Fibroblast of pulmonary artery (primary cell): ENCODE results near the gene SAMHD1.
A peak's percentile ranks its signal among the peaks of the same experiment; 100 is the strongest.
"Not testable (repeated sequence)": the region's sequence is repeated elsewhere in the genome, so short reads cannot be mapped to it uniquely, and the experiment has no call there.

Source experiments
- DNase-seq: peaks from one replicate; pipeline ENCODE4 v3.0.0-alpha.2; 2010; ENCODE audit warnings: low read depth
- H3K4me3 ChIP-seq: replicated peaks from 2 replicates; pipeline ENCODE4 v1.5.1; 2011; ENCODE audit warnings: low read depth, mild to moderate bottlenecking, control low read depth, low read length, moderate library complexity
- TF ChIP-seq, protein P1 (sequence below): IDR thresholded peaks from 2 replicates; pipeline ENCODE4 v1.5.1; 2011; ENCODE audit warnings: mild to moderate bottlenecking, control low read depth, low read length, inconsistent platforms; ENCODE audit errors: missing control alignments

The SAMHD1 gene

DNA sequence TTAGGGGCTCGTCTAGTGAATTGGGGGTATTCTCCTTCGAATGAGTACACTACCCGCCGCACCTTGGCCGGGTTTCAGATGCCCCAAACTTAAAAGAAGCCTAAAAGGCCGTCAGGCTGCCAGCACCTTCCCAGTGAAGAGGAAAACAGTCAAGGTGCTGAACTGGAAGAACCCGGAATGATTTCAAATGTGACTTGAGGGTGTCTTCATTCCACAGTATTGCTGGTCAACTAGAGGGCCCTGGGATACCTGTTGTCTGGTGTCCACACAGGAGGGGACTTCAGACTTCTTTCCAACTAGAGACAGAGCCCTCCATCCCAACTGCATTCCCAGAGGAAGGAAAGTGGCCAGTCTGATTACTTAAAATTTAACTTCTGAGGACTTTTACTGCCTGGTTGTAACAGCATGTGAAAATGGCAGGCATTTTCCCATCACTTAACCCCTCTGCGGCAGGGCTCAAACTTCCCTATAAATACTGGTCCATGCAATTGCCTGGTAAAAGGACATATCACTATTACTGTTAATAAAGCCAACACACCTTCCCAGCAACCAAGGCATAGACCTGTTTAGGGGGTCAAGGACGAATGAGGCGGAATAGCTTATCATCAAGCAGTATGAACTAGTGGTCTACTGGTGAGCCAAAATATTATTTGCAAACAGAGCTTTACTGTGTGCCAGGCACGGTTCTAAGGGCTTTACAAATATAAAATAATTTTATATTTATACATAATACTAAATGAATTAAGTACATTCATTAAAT, 651 bp upstream of the SAMHD1 start:
- peak overlapping the region; percentile 97 for H3K4me3 ChIP-seq
- TF ChIP-seq, protein P1, sequence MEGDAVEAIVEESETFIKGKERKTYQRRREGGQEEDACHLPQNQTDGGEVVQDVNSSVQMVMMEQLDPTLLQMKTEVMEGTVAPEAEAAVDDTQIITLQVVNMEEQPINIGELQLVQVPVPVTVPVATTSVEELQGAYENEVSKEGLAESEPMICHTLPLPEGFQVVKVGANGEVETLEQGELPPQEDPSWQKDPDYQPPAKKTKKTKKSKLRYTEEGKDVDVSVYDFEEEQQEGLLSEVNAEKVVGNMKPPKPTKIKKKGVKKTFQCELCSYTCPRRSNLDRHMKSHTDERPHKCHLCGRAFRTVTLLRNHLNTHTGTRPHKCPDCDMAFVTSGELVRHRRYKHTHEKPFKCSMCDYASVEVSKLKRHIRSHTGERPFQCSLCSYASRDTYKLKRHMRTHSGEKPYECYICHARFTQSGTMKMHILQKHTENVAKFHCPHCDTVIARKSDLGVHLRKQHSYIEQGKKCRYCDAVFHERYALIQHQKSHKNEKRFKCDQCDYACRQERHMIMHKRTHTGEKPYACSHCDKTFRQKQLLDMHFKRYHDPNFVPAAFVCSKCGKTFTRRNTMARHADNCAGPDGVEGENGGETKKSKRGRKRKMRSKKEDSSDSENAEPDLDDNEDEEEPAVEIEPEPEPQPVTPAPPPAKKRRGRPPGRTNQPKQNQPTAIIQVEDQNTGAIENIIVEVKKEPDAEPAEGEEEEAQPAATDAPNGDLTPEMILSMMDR, result no peak
- DNase-seq, result no peak

DNA sequence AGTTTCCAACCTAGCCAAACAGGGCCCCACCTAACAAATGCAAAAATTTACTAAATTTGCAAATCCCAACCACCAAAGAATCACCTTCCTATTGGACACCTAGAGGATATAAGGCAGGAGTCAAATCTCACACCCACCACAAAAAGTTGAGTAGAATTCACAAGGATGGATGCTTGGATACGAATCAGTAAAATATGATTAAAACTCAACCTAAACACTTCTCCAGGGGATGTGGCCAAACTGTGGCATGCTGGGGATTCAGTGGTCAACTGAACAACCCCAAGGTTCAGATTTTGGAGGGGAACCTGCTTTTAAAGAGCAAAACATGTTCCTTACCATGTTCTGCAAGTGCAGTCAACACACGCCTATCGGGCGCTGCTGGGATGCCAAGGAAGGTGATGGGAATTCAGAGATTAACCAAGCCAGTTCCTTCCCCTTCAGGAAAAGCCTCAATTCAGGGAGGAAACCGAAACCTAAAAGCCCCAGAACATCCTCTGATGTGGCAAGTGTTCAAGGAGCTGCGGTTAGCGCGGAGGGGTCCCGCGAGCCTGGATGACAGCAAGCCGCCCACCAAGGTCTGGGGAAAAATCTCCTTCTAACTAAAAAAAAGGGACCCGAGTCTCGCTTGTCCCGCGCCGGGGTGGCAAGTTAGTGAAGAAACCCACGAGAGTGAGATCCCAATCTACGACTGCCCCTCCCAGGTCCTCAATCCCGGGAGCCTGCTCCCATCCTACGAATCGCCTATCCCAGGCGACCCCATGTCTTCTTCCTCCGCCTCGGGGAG, 902 bp downstream of the SAMHD1 start:
- H3K4me3 ChIP-seq, result peak overlapping the region; percentile 97
- peak; percentile 32 for DNase-seq
- TF ChIP-seq, protein P1, result no peak

GRCh38 chr20:36941401-36941835, 10.1 kb downstream of the SAMHD1 start:
- DNase-seq, result peak; percentile 25
- TF ChIP-seq, protein P1, result no peak
- H3K4me3 ChIP-seq, result no peak overlapping the region

GRCh38 chr20:36937402-36937770, 14.1 kb downstream of the SAMHD1 start:
- DNase-seq, result no peak
- TF ChIP-seq, protein P1, result no peak
- no peak overlapping the region for H3K4me3 ChIP-seq

DNA sequence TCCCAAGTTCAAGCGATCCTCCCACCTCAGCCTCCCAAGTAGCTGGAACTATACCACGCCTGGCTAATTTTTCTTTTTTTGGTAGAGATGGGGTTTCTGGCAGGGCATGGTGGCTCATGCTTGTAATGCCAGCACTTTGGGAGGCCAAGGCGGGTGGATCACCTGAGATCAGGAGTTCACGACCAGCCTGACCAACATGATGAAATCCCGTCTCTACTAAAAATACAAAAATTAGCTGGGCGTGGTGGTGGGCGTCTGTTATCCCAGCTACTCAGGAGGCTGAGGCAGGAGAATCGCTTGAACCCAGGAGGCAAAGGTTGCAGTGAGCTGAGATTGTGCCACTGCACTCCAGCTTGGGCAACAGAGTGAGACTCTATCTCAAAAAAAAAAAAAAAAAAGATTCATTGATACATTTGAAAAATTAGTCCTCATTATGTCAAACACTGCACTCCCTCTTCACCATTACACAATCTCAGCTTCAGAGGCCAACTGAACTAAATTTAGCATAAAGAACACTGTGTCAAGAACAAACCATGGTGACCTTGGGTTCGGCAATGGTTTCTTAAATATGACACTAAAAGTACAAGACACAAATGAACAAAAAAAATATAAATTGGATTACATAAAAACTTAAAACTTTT, 14.6 kb downstream of the SAMHD1 start:
- not testable (repeated sequence) for DNase-seq, H3K4me3 ChIP-seq

DNA sequence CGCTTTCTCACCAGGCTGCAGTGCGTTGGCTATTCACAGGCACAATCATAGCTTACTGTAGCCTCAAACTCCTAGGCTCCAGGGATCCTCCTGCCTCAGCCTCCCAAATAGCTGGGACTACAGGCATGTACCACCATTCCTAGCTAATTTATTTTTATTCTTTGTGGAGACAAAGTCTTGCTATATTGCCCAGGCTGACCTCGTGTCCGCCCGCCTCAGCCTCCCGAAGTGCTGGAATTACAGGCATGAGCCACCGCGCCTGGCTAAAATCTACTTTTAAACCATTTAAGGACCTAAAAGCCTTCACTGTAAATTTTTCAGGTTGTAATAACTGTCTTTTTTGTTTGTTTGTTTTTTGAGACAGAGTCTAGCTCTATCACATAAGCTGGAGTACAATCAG, 15.2 kb downstream of the SAMHD1 start:
- DNase-seq, result no peak
- TF ChIP-seq, protein P1, result no peak
- H3K4me3 ChIP-seq, result no peak overlapping the region

DNA sequence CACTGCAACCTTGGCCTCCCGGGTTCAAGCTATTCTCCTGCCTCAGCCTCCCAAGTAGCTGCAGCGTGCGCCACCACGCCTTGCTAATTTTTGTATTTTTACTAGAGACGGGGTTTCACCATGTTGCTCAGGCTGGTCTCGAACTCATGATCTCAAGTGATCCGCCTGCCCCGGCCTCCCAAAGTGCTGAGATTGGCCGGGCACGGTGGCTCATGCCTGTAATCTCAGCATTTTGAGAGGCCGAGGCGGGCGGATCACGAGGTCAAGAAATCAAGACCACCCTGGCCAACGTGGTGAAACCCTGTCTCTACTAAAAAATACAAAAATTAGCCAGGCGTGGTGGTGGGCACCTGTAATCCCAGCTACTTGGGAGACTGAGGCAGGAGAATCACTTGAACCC, 17.9 kb downstream of the SAMHD1 start:
- H3K4me3 ChIP-seq, DNase-seq: not testable (repeated sequence)
